ENCODE measurements around the gene ZNF821. TPM values are rescaled to one million over a fixed set of nuclear protein-coding genes. Genes with fewer than 3 reads are reported as not detected.

ZNF821 gene
- total RNA-seq, 1 experiment from 2014 or later, result 6.4 TPM

DNA sequence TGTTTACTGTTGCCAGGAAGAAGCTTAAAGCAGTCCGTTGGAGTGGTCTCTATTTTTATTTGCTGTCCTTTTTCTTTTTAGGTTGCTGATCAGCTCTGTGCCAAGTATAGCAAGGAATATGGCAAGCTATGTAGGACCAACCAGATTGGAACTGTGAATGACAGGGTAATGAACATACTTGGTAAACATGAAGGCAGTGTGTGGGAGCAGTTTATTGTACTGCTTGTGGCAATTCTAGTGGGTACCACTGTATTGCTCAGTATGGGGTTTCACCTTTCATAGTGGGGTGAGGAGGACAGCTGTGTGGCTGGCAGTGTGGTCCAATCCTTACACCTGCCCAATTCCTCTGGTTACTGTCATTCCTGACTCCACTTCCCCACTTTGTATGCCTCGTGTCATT lies 36.7 kb upstream of the ZNF821 start:
- intact Hi-C loops (cut with micrococcal nuclease; ENCODE audit: unreplicated experiment) (no loop called here), in situ Hi-C loops (cut with HindIII; ENCODE audit: low pct_unique_long_range_greater_than_20kb, low sequenced_read_pairs) (no loop called here)
- CTCF ChIA-PET, result no interaction called here
- ATAC-seq (no peak), DNase-seq (ENCODE audit: low read depth, low spot score) (no peak)
- no peak overlapping the region for H3K27ac ChIP-seq (ENCODE audit: low read length)
- peaks cover 39% of the 10 kb centered on the region for H3K36me3 ChIP-seq (ENCODE audit: control insufficient read depth, insufficient read depth, low read length)
- no peaks in the 10 kb centered on the region for H3K4me1 ChIP-seq (ENCODE audit: control insufficient read depth, insufficient read depth, low read length)
- no peaks in the 10 kb centered on the region for H3K27me3 ChIP-seq (ENCODE audit: control insufficient read depth, insufficient read depth, low read length)
- H3K9me3 ChIP-seq (ENCODE audit: control insufficient read depth, insufficient read depth, low read depth, low read length), result no peaks in the 10 kb centered on the region
- POLR2A ChIA-PET, result no interaction called here
- no peak overlapping the region for H3K4me3 ChIP-seq (ENCODE audit: low read depth in 2 of 2, low read length in 2 of 2)
- TF ChIP-seq TCF7L2 (IDR thresholded peaks at IDR 0.05; ENCODE audit: low read depth, low read length) (no peak), SIN3A (IDR thresholded peaks at IDR 0.05; ENCODE audit: borderline replicate concordance, insufficient read depth, low read depth, low read length) (no peak), POLR2AphosphoS5 (IDR thresholded peaks at IDR 0.05; ENCODE audit: low read depth, low read length) (no peak)
- TF ChIP-seq, protein P1, sequence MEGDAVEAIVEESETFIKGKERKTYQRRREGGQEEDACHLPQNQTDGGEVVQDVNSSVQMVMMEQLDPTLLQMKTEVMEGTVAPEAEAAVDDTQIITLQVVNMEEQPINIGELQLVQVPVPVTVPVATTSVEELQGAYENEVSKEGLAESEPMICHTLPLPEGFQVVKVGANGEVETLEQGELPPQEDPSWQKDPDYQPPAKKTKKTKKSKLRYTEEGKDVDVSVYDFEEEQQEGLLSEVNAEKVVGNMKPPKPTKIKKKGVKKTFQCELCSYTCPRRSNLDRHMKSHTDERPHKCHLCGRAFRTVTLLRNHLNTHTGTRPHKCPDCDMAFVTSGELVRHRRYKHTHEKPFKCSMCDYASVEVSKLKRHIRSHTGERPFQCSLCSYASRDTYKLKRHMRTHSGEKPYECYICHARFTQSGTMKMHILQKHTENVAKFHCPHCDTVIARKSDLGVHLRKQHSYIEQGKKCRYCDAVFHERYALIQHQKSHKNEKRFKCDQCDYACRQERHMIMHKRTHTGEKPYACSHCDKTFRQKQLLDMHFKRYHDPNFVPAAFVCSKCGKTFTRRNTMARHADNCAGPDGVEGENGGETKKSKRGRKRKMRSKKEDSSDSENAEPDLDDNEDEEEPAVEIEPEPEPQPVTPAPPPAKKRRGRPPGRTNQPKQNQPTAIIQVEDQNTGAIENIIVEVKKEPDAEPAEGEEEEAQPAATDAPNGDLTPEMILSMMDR (IDR thresholded peaks at IDR 0.05), result no peak
- TF ChIP-seq, protein P2, sequence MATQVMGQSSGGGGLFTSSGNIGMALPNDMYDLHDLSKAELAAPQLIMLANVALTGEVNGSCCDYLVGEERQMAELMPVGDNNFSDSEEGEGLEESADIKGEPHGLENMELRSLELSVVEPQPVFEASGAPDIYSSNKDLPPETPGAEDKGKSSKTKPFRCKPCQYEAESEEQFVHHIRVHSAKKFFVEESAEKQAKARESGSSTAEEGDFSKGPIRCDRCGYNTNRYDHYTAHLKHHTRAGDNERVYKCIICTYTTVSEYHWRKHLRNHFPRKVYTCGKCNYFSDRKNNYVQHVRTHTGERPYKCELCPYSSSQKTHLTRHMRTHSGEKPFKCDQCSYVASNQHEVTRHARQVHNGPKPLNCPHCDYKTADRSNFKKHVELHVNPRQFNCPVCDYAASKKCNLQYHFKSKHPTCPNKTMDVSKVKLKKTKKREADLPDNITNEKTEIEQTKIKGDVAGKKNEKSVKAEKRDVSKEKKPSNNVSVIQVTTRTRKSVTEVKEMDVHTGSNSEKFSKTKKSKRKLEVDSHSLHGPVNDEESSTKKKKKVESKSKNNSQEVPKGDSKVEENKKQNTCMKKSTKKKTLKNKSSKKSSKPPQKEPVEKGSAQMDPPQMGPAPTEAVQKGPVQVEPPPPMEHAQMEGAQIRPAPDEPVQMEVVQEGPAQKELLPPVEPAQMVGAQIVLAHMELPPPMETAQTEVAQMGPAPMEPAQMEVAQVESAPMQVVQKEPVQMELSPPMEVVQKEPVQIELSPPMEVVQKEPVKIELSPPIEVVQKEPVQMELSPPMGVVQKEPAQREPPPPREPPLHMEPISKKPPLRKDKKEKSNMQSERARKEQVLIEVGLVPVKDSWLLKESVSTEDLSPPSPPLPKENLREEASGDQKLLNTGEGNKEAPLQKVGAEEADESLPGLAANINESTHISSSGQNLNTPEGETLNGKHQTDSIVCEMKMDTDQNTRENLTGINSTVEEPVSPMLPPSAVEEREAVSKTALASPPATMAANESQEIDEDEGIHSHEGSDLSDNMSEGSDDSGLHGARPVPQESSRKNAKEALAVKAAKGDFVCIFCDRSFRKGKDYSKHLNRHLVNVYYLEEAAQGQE (IDR thresholded peaks at IDR 0.05; ENCODE audit: insufficient read depth in 1 of 2, low read depth in 2 of 2, low read length in 1 of 2), result no peak
- BruUV-seq (replicated peaks), result no TSS peak

DNA sequence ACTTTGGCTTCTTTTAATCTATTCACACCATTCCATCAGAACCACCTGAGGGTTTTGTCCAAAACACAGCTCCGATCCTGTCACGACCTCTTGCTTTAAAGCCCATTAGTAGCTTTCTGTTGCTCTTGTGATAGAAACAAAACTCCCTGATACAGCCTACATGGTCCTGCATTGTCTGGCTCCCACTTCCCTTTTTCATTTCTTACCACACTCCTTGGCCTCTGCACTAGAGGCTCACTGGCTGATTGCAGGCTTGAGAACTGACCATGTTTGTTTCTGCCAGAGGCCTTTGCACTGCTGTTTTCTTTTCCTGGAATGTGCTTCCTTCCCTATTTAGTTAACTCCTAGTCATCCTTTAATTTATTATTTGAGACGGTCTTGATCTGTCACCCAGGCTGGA lies 35.1 kb upstream of the ZNF821 start:
- ChIA-PET POLR2A (interaction anchor here (0.8 kb wide), 1 partner anchor 19 kb away, joined by 13 read pairs; no protein-coding TSS in a partner anchor), CTCF (interaction anchor here (0.5 kb wide), 1 partner anchor 159 kb away, joined by 7 read pairs; no protein-coding TSS in a partner anchor)
- no TSS peak for BruUV-seq (replicated peaks)
- H3K4me3 ChIP-seq (ENCODE audit: low read depth in 2 of 2, low read length in 2 of 2), result no peak overlapping the region
- ATAC-seq (no peak), DNase-seq (ENCODE audit: low read depth, low spot score) (no peak)
- no peak for TF ChIP-seq POLR2AphosphoS5 (IDR thresholded peaks at IDR 0.05; ENCODE audit: low read depth, low read length)
- TF ChIP-seq, protein P1 (IDR thresholded peaks at IDR 0.05), result no peak
- TF ChIP-seq, protein P2 (IDR thresholded peaks at IDR 0.05; ENCODE audit: insufficient read depth in 1 of 2, low read depth in 2 of 2, low read length in 1 of 2), result no peak
- no peak for TF ChIP-seq SIN3A (IDR thresholded peaks at IDR 0.05; ENCODE audit: borderline replicate concordance, insufficient read depth, low read depth, low read length)
- no peak for TF ChIP-seq TCF7L2 (IDR thresholded peaks at IDR 0.05; ENCODE audit: low read depth, low read length)
- H3K27me3 ChIP-seq (ENCODE audit: control insufficient read depth, insufficient read depth, low read length), result no peaks in the 10 kb centered on the region
- in situ Hi-C loops (cut with HindIII; ENCODE audit: low pct_unique_long_range_greater_than_20kb, low sequenced_read_pairs), result no loop called here
- H3K27ac ChIP-seq (ENCODE audit: low read length), result no peak overlapping the region
- intact Hi-C loops (cut with micrococcal nuclease; ENCODE audit: unreplicated experiment), result no loop called here
- H3K9me3 ChIP-seq (ENCODE audit: control insufficient read depth, insufficient read depth, low read depth, low read length), result no peaks in the 10 kb centered on the region
- peaks cover 38% of the 10 kb centered on the region for H3K36me3 ChIP-seq (ENCODE audit: control insufficient read depth, insufficient read depth, low read length)
- no peaks in the 10 kb centered on the region for H3K4me1 ChIP-seq (ENCODE audit: control insufficient read depth, insufficient read depth, low read length)
